HFF-Myc (cell line): ENCODE results near the gene SLC39A7.

Source experiments
- DNase-seq: peaks from one replicate; pipeline ENCODE4 v3.0.0-alpha.2; 2011; ENCODE audit warnings: low read depth; ENCODE audit errors: extremely low read depth
- H3K4me3 ChIP-seq: replicated peaks from 2 replicates; pipeline ENCODE4 v1.5.1; 2011; ENCODE audit warnings: low read depth, mild to moderate bottlenecking, control low read depth, low read length
- TF ChIP-seq, protein P1 (sequence below): IDR thresholded peaks from 2 replicates; pipeline ENCODE4 v1.5.1; 2012; ENCODE audit warnings: mild to moderate bottlenecking, low read depth, low read length, control low read depth; ENCODE audit errors: missing control alignments

The SLC39A7 gene

GRCh38 chr6:33160728-33161344 lies 39.8 kb upstream of the SLC39A7 start:
- TF ChIP-seq, protein P1, sequence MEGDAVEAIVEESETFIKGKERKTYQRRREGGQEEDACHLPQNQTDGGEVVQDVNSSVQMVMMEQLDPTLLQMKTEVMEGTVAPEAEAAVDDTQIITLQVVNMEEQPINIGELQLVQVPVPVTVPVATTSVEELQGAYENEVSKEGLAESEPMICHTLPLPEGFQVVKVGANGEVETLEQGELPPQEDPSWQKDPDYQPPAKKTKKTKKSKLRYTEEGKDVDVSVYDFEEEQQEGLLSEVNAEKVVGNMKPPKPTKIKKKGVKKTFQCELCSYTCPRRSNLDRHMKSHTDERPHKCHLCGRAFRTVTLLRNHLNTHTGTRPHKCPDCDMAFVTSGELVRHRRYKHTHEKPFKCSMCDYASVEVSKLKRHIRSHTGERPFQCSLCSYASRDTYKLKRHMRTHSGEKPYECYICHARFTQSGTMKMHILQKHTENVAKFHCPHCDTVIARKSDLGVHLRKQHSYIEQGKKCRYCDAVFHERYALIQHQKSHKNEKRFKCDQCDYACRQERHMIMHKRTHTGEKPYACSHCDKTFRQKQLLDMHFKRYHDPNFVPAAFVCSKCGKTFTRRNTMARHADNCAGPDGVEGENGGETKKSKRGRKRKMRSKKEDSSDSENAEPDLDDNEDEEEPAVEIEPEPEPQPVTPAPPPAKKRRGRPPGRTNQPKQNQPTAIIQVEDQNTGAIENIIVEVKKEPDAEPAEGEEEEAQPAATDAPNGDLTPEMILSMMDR, result no peak
- peak; percentile 33 for DNase-seq
- H3K4me3 ChIP-seq, result no peak overlapping the region

DNA sequence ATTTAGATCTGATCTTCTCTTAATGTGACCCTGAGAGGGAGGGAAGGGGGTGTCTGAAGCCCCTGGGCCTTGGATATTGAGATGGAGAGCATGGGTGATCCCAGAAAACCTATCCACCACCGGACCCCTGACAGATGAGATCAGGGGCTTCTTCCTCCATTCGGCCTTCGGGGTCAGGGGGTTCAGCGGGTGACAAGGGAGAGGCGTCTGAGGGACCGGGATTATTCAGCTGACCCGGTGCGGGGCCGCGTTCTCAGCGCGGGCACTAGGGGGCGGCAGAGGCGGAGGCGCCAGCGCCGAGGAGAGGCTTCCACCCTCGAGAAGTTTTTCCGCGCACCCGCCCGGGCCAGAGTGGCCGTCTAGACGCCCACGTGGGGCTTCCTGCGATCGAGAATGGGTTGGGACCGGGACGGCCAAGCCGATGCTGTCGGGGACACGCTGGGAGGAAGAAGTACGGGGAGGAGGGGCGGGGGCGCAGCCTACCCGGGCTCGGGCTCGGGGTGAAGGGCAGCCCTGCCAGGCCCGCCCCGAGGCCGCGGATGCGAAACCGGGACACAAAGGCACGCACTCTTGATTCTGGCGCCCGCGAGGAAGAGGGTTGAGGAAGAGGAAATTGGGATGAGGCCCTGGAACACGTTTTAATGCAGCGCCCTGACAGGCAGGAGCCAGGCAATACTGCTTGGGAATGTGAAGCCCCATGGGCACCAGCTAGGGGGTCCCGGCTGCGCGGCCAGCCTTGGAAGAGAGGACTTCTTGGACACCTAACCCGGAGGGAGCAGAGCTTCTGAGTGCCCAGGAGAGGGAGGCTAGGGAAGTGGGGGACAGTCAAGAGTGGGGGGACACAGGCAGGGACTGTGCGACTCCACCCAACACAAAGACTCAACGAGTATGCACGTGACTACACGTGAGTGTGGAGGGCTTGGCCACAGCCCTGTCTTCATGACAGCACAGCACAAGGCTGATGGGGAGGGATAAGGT lies 39.0 kb upstream of the SLC39A7 start:
- peak overlapping the region; percentile 39 for H3K4me3 ChIP-seq
- TF ChIP-seq, protein P1, result peak; percentile 93
- DNase-seq, result peak; percentile 20

DNA sequence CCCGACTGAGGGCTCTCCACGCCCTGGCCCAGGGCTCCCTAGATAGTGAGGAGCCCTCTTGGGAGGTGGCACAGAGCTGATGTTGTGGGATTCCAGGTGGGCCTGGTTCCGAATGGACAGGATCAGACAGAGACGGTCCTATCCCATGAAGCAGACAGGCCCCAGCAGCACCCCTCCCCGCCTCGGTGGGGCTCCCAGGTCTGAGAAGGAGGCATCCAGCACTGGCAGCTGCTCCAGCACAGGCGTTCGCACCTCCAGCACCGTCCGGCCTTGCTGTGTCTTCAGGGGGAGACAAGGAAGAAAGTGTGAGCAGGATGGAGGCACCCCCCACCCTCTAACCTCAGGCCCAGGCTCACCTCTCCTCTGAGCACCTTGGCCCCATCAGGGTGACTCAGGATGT lies 37.1 kb upstream of the SLC39A7 start:
- no peak for DNase-seq
- H3K4me3 ChIP-seq, result no peak overlapping the region
- TF ChIP-seq, protein P1, result no peak

DNA sequence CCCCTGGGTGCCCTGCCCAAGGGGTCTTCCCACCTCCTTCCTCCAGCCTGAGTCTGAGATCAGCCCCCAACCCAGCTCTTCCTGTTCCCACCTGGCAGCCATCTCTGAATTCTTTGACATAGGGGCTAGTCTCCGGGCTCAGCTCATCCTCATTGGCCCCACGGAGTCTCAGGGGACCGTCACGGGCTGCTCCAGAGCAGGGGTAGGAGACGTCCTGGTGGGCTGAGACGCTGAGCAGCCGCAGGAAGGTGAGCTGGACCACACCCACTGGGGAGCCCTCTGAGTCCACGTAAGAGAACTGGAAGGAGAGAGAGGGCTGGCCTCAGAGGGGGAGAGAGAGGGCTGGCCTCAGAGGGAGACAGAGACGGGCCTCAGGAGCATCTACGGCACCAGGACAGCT lies 36.5 kb upstream of the SLC39A7 start:
- no peak for DNase-seq
- H3K4me3 ChIP-seq, result no peak overlapping the region
- TF ChIP-seq, protein P1, result no peak

DNA sequence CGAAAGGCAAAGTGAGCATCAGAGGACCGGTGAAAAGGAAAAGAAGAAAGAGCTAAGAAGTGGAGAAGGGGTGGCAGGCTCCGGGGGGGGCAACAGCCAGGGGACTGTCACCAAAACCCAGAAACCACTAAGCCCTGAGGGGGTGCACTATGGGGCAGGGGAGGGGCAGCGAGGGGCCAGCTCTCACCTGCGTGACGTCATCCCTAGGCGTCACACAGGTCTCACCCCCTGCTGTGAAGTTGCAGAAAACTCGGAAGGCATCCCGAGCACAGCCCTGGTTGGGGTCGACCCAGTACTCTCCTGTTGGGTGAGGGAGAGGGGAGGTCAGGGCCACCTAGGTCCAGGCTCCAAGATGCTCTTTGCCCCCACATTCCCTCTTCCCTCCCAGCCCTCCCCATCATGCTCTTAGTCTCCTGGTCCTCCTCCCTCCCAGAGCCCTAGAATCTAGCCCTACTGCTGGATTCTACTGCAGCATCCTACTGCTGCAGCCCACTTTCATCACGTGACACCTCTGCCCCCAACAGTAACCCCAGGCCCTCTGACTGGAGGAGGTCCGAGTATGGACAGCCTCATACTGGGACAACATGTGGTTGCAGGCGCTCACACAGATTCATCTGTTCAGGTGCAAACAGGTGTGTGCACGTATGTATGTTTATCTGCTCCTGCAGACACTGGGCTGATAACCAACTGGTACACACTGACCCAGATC lies 35.8 kb upstream of the SLC39A7 start:
- DNase-seq, result no peak
- TF ChIP-seq, protein P1, result no peak
- H3K4me3 ChIP-seq, result no peak overlapping the region

GRCh38 chr6:33165581-33166258 lies 34.9 kb upstream of the SLC39A7 start:
- TF ChIP-seq, protein P1, result no peak
- H3K4me3 ChIP-seq, result no peak overlapping the region

More at GRCh38 chr6:33165581-33166258, 34.9 kb upstream of the SLC39A7 start:
- no peak for DNase-seq
